ENCODE measurements around the gene MDP1.
A peak's percentile ranks its signal among the peaks of the same experiment; 100 is the strongest.

MDP1 gene

DNA sequence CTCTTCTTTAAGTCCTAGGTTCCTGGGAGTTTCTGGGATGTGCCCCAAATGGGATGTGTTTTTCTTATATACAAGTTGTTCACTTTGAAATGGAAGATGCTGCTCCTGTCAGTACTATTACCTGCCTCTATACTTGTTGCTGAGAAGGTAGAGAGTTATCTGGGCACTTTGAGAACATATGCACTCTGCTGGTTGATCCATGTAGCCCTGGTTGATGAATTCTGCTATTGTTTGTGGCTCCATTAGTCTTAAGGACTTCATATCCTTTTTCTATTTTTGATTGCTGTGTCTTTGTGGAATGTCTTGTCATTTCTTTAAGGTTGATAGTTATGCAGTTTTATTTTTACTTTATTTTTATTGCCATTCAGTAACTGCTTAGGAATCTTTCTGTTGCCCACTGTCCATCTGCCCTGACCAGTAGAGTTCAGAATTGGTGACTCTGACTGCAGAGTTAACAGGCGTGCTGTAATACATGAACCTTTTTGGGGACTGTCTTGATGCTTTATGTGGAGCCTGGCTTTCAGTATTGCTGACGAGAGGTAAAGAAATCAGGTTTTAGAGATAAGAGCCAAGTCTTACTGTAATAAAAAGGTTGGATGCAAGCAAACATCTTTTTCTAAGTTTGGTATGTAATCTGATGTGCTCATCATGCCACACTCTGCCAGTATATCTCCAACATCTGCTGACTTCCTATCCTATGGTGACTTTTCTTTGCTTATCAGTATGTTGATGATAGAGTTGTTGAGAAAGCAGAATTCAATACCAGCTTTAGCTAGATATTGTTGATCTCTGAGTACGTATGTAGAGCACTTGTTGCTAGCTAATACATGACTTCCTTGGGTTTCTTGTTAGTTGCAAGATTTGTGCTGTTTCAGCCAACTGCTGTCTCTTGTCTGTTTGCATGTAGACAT, 18.5 kb upstream of the MDP1 start:
- no peak for DNase-seq (ENCODE audit: extremely low read depth, low read depth)
- TF ChIP-seq, protein P1, sequence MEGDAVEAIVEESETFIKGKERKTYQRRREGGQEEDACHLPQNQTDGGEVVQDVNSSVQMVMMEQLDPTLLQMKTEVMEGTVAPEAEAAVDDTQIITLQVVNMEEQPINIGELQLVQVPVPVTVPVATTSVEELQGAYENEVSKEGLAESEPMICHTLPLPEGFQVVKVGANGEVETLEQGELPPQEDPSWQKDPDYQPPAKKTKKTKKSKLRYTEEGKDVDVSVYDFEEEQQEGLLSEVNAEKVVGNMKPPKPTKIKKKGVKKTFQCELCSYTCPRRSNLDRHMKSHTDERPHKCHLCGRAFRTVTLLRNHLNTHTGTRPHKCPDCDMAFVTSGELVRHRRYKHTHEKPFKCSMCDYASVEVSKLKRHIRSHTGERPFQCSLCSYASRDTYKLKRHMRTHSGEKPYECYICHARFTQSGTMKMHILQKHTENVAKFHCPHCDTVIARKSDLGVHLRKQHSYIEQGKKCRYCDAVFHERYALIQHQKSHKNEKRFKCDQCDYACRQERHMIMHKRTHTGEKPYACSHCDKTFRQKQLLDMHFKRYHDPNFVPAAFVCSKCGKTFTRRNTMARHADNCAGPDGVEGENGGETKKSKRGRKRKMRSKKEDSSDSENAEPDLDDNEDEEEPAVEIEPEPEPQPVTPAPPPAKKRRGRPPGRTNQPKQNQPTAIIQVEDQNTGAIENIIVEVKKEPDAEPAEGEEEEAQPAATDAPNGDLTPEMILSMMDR (IDR thresholded peaks at IDR 0.05; ENCODE audit: low read depth, low read length, missing control alignments), result no peak
- peak overlapping the region; percentile 92 for H3K4me3 ChIP-seq (replicated peaks; ENCODE audit: low read depth, low read length)

DNA sequence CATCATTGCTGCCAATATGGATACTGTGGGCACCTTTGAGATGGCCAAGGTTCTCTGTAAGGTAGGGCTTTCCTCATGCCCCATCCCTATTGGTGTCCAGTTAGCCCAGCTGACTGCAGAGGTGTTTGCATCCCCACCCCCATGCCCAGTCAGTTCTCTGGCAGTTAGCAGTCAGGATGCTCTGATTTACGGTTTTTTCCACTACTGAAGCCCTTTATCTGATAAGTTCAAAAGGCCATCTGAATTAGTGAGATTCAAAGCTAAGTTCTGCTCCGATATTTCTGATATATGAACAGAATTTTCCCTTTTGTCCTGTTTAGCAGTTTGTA, 17.6 kb upstream of the MDP1 start:
- TF ChIP-seq, protein P1 (IDR thresholded peaks at IDR 0.05; ENCODE audit: low read depth, low read length, missing control alignments), result no peak
- peak overlapping the region; percentile 92 for H3K4me3 ChIP-seq (replicated peaks; ENCODE audit: low read depth, low read length)
- DNase-seq (ENCODE audit: extremely low read depth, low read depth), result no peak

DNA sequence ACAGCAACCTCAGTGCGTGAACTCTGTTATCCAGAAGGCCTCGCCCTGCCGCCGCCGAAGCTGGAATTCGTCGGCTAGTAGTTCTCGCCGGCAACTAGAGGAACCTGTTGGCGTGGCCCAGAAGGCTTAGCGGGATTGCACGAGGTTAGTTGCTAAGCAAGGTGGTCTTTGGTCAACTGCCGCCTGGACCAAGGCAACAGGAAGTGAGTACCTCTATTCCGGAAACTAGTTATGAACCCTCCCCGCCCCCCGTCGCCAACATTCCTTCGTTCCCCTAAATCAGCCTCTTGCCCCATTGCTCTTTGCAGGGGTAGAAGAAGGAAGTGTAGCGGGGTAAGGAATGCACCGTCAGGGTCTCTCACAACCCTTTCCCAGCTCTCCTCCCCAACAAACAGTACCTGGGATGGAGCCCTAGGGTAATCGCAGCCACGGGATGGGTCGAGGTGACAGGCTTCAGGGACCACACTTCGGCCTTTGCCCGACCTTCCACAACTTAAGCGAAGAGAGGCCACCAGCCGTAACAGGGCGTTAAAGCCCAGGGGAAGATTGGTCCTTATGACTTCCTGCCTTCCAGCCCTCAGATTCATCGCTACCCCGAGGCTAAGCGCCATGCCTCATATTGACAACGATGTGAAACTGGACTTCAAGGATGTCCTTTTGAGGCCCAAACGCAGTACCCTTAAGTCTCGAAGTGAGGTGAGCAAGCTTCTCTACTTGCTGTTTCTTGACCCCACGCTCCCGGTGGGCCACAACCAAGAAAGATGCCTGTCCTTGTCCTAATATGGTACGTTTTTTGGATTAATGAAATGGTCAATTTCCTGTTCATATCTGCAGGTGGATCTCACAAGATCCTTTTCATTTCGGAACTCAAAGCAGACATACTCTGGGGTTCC, 17.0 kb upstream of the MDP1 start, which contains the start of gene GMPR2:
TSS of gene GMPR2 (plus strand) at position 285 of the 893 bp plus-strand sequence. CDS start at position 610, 325 bp downstream.
- H3K4me3 ChIP-seq (replicated peaks; ENCODE audit: low read depth, low read length), result peak within 1 kb of the TSS; percentile 92
- no peak for DNase-seq (ENCODE audit: extremely low read depth, low read depth)
- TF ChIP-seq, protein P1 (IDR thresholded peaks at IDR 0.05; ENCODE audit: low read depth, low read length, missing control alignments), result no peak

DNA sequence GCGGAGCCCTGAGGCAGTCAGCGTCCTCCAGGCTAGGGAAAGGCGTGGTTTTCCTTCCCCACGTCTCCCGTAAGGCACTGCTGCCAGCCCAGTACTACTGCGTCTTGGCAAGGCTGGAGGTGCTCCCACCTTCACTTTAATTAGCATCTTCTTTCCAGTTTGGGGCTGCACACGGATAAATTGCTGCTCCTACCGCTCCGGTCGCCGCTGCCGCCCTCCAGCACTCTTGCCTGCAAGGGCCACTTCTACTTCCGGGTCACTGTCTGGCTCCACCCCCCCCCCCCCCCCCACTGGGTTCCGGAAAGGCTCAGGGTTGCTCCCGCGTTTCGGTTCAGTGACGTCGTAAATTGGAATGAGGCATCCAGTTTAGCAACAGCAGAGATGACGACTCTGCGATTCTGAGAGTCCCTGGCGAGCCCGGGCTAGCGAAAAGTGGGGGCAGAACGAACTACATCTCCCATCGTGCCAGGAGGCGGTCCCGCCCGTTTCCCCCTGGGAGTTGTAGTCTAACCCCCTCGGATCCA, 16.3 kb upstream of the MDP1 start, which contains the start of gene NEDD8:
TSS of gene NEDD8 (minus strand) at position 247 of the 524 bp plus-strand sequence. CDS start at position 147, 100 bp downstream.
- TF ChIP-seq, protein P1 (IDR thresholded peaks at IDR 0.05; ENCODE audit: low read depth, low read length, missing control alignments), result no peak
- peak within 1 kb of the TSS; percentile 92 for H3K4me3 ChIP-seq (replicated peaks; ENCODE audit: low read depth, low read length)

DNA sequence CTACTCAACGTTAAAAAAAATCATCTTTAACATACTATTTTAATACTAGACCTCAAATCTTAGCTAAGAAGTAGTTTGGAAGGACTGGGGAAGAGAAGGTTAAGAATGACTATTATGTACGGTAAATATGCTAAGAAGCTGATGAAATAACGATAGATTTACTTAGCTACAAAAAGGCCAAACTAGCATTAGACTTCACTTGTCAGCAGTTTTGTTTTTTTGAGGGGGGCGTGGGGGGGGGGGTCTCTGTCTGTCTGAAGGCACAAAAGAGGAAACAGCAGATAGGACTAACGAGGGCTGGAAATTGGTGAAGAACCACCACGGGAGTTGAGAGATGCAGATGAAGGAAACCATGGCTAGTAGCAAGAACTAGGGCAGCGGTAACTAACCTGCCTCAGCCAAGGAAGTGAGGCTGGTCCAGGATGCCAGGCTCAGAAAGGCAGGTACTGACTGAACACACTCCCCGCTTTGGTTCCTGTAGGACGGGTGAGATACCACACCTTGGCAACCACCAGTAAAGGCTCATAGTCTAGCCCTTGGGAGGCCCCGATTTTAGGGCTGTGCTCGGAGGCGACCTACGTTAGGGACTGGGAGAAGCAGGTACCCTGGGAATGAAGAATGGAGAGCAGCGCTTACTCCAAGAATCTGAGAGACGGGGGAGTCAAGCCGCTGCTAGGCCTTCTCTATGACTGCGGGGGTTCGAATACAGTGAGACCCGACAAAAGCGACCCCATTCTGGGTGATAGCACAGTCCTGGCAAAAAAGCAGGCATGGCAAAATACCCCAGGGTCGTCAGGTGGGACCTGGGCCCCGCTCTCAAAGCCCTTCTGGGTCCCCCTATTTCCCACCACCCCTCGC, 15.6 kb upstream of the MDP1 start:
- DNase-seq (ENCODE audit: extremely low read depth, low read depth), result no peak
- H3K4me3 ChIP-seq (replicated peaks; ENCODE audit: low read depth, low read length), result peak overlapping the region; percentile 92
- TF ChIP-seq, protein P1 (IDR thresholded peaks at IDR 0.05; ENCODE audit: low read depth, low read length, missing control alignments), result no peak

More for the DNA sequence above, 16.3 kb upstream of the MDP1 start, which contains the start of gene NEDD8:
- peak; percentile 86 for DNase-seq (ENCODE audit: extremely low read depth, low read depth)

Measured in HFF-Myc (cell line).